Measurements from ENCODE around the gene PDE4C.

DNA sequence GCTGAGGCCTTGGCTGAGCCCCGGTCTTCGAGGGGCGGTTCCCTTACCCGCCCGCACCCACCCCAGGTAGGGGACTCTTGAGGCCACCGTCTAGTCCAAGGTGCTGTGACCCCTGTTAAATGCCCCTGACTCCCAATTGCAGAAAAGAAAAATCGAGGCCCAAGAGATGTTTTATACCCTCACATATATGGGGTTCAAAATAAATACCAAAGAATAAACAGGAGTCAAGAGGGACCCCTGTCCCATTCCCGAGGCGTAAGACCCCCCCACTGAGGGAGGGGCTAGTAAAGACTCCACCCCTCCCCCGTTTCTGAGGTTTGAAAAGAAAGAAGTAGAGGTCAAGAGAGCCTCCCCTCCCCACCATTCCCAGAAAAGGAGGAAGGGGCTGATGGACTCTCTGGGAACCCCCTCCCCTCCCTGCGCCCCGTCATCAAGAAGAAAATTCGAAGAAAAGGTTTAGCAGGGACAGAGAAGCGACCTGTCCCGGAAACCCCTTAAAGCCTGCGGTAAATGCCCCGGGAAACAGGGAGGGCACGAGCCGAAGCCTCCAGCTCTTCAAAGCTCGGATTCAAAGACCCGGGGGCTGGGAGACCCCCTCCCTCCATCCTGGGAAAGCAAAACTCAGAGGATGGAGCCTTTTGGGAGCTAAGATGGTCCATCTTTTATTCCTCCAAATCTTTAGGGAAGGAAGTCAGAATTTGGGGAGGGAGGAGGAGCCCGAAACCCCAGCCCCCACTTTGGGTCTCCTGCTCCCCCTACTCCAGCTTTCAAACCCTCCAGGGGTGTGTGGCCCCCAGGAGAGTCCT lies 21.6 kb downstream of the PDE4C start:
- TF ChIP-seq NRF1 (conservative IDR thresholded peaks at IDR 0.05; ENCODE audit: low read depth, low read length) (no peak), POLR2AphosphoS5 (IDR thresholded peaks at IDR 0.05; ENCODE audit: low read length) (no peak), RFX5 (IDR thresholded peaks at IDR 0.05; ENCODE audit: low read depth, low read length) (no peak), POLR2A (IDR thresholded peaks at IDR 0.05; ENCODE audit: low read depth, low read length) (no peak), E2F4 (IDR thresholded peaks at IDR 0.05; ENCODE audit: low read depth, low read length) (no peak), ZNF687 (IDR thresholded peaks at IDR 0.05) (no peak)
